HCT116 (cell line): Measurements from ENCODE around the gene ZFHX3. TPM values are rescaled to one million over a fixed set of nuclear protein-coding genes. Genes with fewer than 3 reads are reported as not detected.

Experiments used
- ATAC-seq: fragments of 200-7000 bp; cut with Tn5 transposase; 2 replicates; pipeline ENCODE4 v1.9.1; 2020; ENCODE audit warnings: mild to moderate bottlenecking, moderate library complexity
- BruUV-seq: library from RNA; stranded (reverse); fragments of 400-500 nt; replicated peaks from 2 replicates; lab custom pipeline; 2021; lab: Mats Ljungman, UMichigan
- CTCF ChIA-PET: fragments of 300-600 bp; sonication (Branson Sonifier 250); formaldehyde crosslinking; loops from one replicate; lab custom pipeline; 2021; ENCODE audit warnings: antibody characterized with exemption; lab: Charles Lee
- POLR2A ChIA-PET: fragments of 300-600, 350-600 bp; sonication (Branson Sonifier 250); formaldehyde crosslinking; loops from one replicate; lab custom pipeline; 2021; ENCODE audit warnings: antibody characterized with exemption; lab: Charles Lee
- RAD21 ChIA-PET, 2 experiments: fragments of 300-600 bp; sonication (Branson Sonifier 250); formaldehyde crosslinking; loops; one replicate each; lab custom pipeline; 2023; ENCODE audit warnings: low total read pairs in 2 of 2; ENCODE audit not compliant: uncharacterized antibody in 2 of 2, unreplicated experiment in 2 of 2, low non-redundant PET in 1 of 2; lab: Charles Lee
- DNase-seq: peaks from one replicate; pipeline ENCODE4 v3.0.0-alpha.2; 2010; ENCODE audit warnings: low read depth, low spot score
- H2AFZ ChIP-seq: fragments of 200-600 bp; shearing (Covaris generic), sonication (generic); 2 replicates; pipeline ENCODE4 v1.6.1; 2017; ENCODE audit warnings: low read depth, mixed run types, mixed read lengths, antibody characterized with exemption, low read length; ENCODE audit not compliant: poor library complexity, severe bottlenecking
- H3K27ac ChIP-seq: 2 replicates; pipeline ENCODE4 v1.5.1; 2012; ENCODE audit warnings: low read depth, low read length
- H3K27me3 ChIP-seq: fragments of 200-600 bp; sonication (generic); 2 replicates; pipeline ENCODE4 v1.6.1; 2016; ENCODE audit warnings: mixed run types, low read length, mixed read lengths; ENCODE audit not compliant: insufficient read depth
- H3K36me3 ChIP-seq, 2 experiments: fragments of 200-500 bp in 1 of 2; fragments of 200-600 bp in 1 of 2; sonication (Bioruptor generic) in 1 of 2; sonication (generic) in 1 of 2; 2 replicates each; pipeline versions ENCODE4 v1.5.1 to v1.6.1; 2014 to 2016; ENCODE audit warnings: low read length in 2 of 2, inconsistent platforms in 1 of 2, mixed read lengths in 1 of 2, mixed run types in 1 of 2; ENCODE audit not compliant: insufficient read depth in 2 of 2, control insufficient read depth in 1 of 2
- H3K4me1 ChIP-seq, 2 experiments: fragments of 200-600 bp in 1 of 2; sonication (generic) in 1 of 2; 2 replicates each; pipeline versions ENCODE4 v1.5.1 to v1.6.1; 2012 to 2017; ENCODE audit warnings: low read length in 2 of 2, inconsistent platforms in 1 of 2, mild to moderate bottlenecking in 1 of 2, mixed read lengths in 1 of 2, mixed run types in 1 of 2, moderate library complexity in 1 of 2; ENCODE audit not compliant: insufficient read depth in 2 of 2, control insufficient read depth in 1 of 2
- H3K4me2 ChIP-seq: fragments of 200-600 bp; sonication (generic); 2 replicates; pipeline ENCODE4 v1.6.1; 2017; ENCODE audit warnings: mixed run types, low read length, mixed read lengths
- H3K4me3 ChIP-seq, 2 experiments: fragments of 200-600 bp in 1 of 2; sonication (generic) in 1 of 2; replicated peaks in 1 of 2; 2 replicates each; pipeline ENCODE4 v1.5.1; 2011 to 2016; ENCODE audit warnings: low read length in 2 of 2, control low read depth in 1 of 2, low read depth in 1 of 2, mild to moderate bottlenecking in 1 of 2, mixed read lengths in 1 of 2, mixed run types in 1 of 2
- H3K79me2 ChIP-seq: fragments of 200-600 bp; sonication (generic); 2 replicates; pipeline ENCODE4 v1.6.1; 2017; ENCODE audit warnings: mild to moderate bottlenecking, mixed run types, low read length, moderate library complexity, mixed read lengths; ENCODE audit not compliant: insufficient read depth
- H3K9ac ChIP-seq: fragments of 200-600 bp; sonication (generic); 2 replicates; pipeline ENCODE4 v1.6.1; 2016; ENCODE audit warnings: low read length, mixed read lengths
- H3K9me2 ChIP-seq: fragments of 200-600 bp; sonication (generic), shearing (Covaris generic); 2 replicates; pipeline ENCODE4 v1.6.1; 2017; ENCODE audit warnings: mixed run types, mild to moderate bottlenecking, moderate library complexity; ENCODE audit not compliant: insufficient read depth
- H3K9me3 ChIP-seq, 2 experiments: fragments of 200-500 bp in 1 of 2; fragments of 200-600 bp in 1 of 2; sonication (Bioruptor generic) in 1 of 2; sonication (generic) in 1 of 2; 2 replicates each; pipeline ENCODE4 v1.6.1; 2014 to 2017; ENCODE audit warnings: low read length in 2 of 2, mixed read lengths in 2 of 2, inconsistent platforms in 1 of 2, low read depth in 1 of 2, mild to moderate bottlenecking in 1 of 2, mixed run types in 1 of 2, moderate library complexity in 1 of 2; ENCODE audit not compliant: control insufficient read depth in 1 of 2, insufficient read depth in 1 of 2
- H4K20me1 ChIP-seq: fragments of 200-600 bp; sonication (generic), shearing (Covaris generic); 2 replicates; pipeline ENCODE4 v1.6.1; 2017; ENCODE audit warnings: mixed run types, mild to moderate bottlenecking, moderate library complexity; ENCODE audit not compliant: insufficient read depth
- EZH2 ChIP-seq: fragments of 200-600 bp; sonication (generic); IDR thresholded peaks from 2 replicates; pipeline ENCODE4 v1.6.1; 2017; ENCODE audit warnings: antibody characterized with exemption, mixed run types
- REST ChIP-seq: IDR thresholded peaks from 2 replicates; pipeline ENCODE4 v1.6.1; 2012; ENCODE audit warnings: low read depth
- SP1 ChIP-seq: IDR thresholded peaks from 2 replicates; pipeline ENCODE4 v1.6.1; 2012; ENCODE audit warnings: low read depth
- SRF ChIP-seq: IDR thresholded peaks from 2 replicates; pipeline ENCODE4 v1.6.1; 2012; ENCODE audit warnings: low read depth
- TCF7L2 ChIP-seq: IDR thresholded peaks from 2 replicates; pipeline ENCODE4 v1.7.0; 2011; ENCODE audit warnings: borderline replicate concordance, inconsistent platforms; ENCODE audit not compliant: insufficient read depth, insufficient read length; ENCODE audit errors: extremely low read depth
- intact Hi-C: fragments of 100-400 bp; cut with micrococcal nuclease; formaldehyde crosslinking; loops from 2 replicates; pipeline ENCODE4 v1.10.0; 2022
- total RNA-seq: library from RNA; stranded (reverse); gene quantifications from one replicate; pipeline ENCODE4 v1.2.1, GENCODE V29; 2021; ENCODE audit not compliant: unreplicated experiment
- TF ChIP-seq, protein P1 (sequence below): IDR thresholded peaks from 2 replicates; pipeline ENCODE4 v1.6.1; 2011; ENCODE audit warnings: mild to moderate bottlenecking, low read length, moderate library complexity; ENCODE audit not compliant: insufficient replicate concordance; ENCODE audit errors: extremely low read depth
- TF ChIP-seq, protein P2 (sequence below), 3 experiments: fragments of 200-600 bp in 1 of 3; sonication (generic) in 1 of 3; IDR thresholded peaks in 2 of 3; conservative IDR thresholded peaks in 1 of 3; 2 replicates each; pipeline ENCODE4 v1.5.1; 2012 to 2017; ENCODE audit warnings: low read depth in 2 of 3, low read length in 2 of 3, antibody characterized with exemption in 1 of 3, borderline replicate concordance in 1 of 3, control low read depth in 1 of 3, mild to moderate bottlenecking in 1 of 3, mixed read lengths in 1 of 3, mixed run types in 1 of 3, moderate library complexity in 1 of 3; ENCODE audit not compliant: insufficient read depth in 1 of 3

The ZFHX3 gene
- total RNA-seq, 1 experiment from 2014 or later = 6.3 TPM

DNA sequence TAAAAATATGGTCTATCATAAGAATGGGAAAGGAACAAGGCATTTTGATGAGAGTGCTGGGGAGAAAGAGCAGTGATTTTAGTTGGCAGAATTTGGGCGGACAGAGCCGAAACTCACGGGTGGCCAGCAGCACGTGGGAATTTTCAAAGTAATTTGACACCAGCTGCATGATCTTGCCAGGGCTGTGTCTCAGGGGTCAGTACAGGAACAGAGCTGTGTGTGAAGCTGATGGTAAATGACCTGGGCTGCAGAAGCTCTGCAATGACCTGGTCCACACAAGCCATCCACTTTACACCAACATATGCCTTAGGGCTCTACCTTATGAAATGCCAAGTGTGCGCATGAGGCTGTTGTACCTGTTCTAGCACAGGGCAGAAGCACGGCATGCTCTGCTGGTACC, 112.0 kb downstream of the ZFHX3 start (continued):
- TF ChIP-seq REST = no peak
- TF ChIP-seq, protein P1, sequence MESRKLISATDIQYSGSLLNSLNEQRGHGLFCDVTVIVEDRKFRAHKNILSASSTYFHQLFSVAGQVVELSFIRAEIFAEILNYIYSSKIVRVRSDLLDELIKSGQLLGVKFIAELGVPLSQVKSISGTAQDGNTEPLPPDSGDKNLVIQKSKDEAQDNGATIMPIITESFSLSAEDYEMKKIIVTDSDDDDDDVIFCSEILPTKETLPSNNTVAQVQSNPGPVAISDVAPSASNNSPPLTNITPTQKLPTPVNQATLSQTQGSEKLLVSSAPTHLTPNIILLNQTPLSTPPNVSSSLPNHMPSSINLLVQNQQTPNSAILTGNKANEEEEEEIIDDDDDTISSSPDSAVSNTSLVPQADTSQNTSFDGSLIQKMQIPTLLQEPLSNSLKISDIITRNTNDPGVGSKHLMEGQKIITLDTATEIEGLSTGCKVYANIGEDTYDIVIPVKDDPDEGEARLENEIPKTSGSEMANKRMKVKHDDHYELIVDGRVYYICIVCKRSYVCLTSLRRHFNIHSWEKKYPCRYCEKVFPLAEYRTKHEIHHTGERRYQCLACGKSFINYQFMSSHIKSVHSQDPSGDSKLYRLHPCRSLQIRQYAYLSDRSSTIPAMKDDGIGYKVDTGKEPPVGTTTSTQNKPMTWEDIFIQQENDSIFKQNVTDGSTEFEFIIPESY = no peak
- no peak for TF ChIP-seq EZH2

- H3K4me3 ChIP-seq = no peak overlapping the region
- BruUV-seq = no TSS peak
- DNase-seq = no peak
- H3K79me2 ChIP-seq = no peaks in the 10 kb centered on the region
- no peak overlapping the region for H3K4me2 ChIP-seq
- TF ChIP-seq TCF7L2 (no peak), SP1 (no peak), SRF (no peak)
- TF ChIP-seq, protein P2, sequence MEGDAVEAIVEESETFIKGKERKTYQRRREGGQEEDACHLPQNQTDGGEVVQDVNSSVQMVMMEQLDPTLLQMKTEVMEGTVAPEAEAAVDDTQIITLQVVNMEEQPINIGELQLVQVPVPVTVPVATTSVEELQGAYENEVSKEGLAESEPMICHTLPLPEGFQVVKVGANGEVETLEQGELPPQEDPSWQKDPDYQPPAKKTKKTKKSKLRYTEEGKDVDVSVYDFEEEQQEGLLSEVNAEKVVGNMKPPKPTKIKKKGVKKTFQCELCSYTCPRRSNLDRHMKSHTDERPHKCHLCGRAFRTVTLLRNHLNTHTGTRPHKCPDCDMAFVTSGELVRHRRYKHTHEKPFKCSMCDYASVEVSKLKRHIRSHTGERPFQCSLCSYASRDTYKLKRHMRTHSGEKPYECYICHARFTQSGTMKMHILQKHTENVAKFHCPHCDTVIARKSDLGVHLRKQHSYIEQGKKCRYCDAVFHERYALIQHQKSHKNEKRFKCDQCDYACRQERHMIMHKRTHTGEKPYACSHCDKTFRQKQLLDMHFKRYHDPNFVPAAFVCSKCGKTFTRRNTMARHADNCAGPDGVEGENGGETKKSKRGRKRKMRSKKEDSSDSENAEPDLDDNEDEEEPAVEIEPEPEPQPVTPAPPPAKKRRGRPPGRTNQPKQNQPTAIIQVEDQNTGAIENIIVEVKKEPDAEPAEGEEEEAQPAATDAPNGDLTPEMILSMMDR (IDR thresholded peaks at IDR 0.05 in 2 of 3, conservative IDR thresholded peaks at IDR 0.05 in 1 of 3; ENCODE audit: borderline replicate concordance in 1 of 3, insufficient read depth in 1 of 3, low read depth in 2 of 3, low read length in 2 of 3) = no peak
- TF ChIP-seq, protein P1 = no peak
- ChIA-PET CTCF (no interaction called here), POLR2A (no interaction called here), RAD21 (no interaction called here)
- no peaks in the 10 kb centered on the region for H4K20me1 ChIP-seq
- H3K9me2 ChIP-seq = no peaks in the 10 kb centered on the region
- H3K36me3 ChIP-seq = no peaks in the 10 kb centered on the region
- H2AFZ ChIP-seq = no peak overlapping the region
- H3K9me3 ChIP-seq = no peaks in the 10 kb centered on the region
- H3K27ac ChIP-seq = no peak overlapping the region
- ATAC-seq = no peak
- H3K27me3 ChIP-seq = no peaks in the 10 kb centered on the region
- H3K4me1 ChIP-seq = peaks cover 3 to 26% of the 10 kb centered on the region in 2 experiments; a peak in 3 of 4 replicates
- intact Hi-C loops = no loop called here
- no peak overlapping the region for H3K9ac ChIP-seq
These were observed 113.1 kb downstream of the ZFHX3 start for GRCh38 chr16:72934636-72935403.
